MCF 10A (cell line): ENCODE results near the gene ADAM30. TPM values are rescaled to one million over a fixed set of nuclear protein-coding genes. Genes with fewer than 3 reads are reported as not detected.

Source experiments
- Bru-seq: library from RNA; stranded (reverse); fragments of 400-500 nt; gene quantifications from one replicate; lab custom pipeline; 2021; lab: Mats Ljungman, UMichigan
- BruChase-seq, 2 experiments: library from RNA; stranded (reverse); fragments of 400-500 nt; gene quantifications; one replicate each; lab custom pipeline; 2021; lab: Mats Ljungman, UMichigan
- BruUV-seq: library from RNA; stranded (reverse); fragments of 400-500 nt; replicated peaks from 2 replicates; lab custom pipeline; 2021; lab: Mats Ljungman, UMichigan
- CTCF ChIA-PET: fragments of 300-600 bp; sonication (Branson Sonifier 250); formaldehyde crosslinking; extraction: SDS; loops from one replicate; lab custom pipeline; 2021; ENCODE audit warnings: antibody characterized with exemption, inconsistent platforms; lab: Yijun Ruan, JAX
- POLR2A ChIA-PET: fragments of 300-600, 350-650 bp; sonication (Branson Sonifier 250); formaldehyde crosslinking; extraction: SDS; loops from one replicate; lab custom pipeline; 2020; ENCODE audit warnings: antibody characterized with exemption, inconsistent platforms; lab: Yijun Ruan, JAX
- DNase-seq: peaks from one replicate; pipeline ENCODE4 v3.0.0-alpha.2; 2018; ENCODE audit not compliant: unreplicated experiment
- H3K27ac Mint-ChIP-seq: one replicate; pipeline ENCODE4 v1.8.0; 2022; ENCODE audit warnings: mild to moderate bottlenecking, low read depth, mixed read lengths; ENCODE audit not compliant: unreplicated experiment
- H3K27me3 Mint-ChIP-seq: one replicate; pipeline ENCODE4 v1.8.0; 2022; ENCODE audit warnings: mixed read lengths; ENCODE audit not compliant: insufficient read depth, unreplicated experiment
- H3K36me3 Mint-ChIP-seq: one replicate; pipeline ENCODE4 v1.8.0; 2022; ENCODE audit warnings: mild to moderate bottlenecking, moderate library complexity, mixed read lengths; ENCODE audit not compliant: insufficient read depth, unreplicated experiment
- H3K4me1 Mint-ChIP-seq: one replicate; pipeline ENCODE4 v1.8.0; 2022; ENCODE audit warnings: mixed read lengths; ENCODE audit not compliant: insufficient read depth, unreplicated experiment
- H3K4me3 Mint-ChIP-seq: one replicate; pipeline ENCODE4 v1.8.0; 2022; ENCODE audit warnings: mild to moderate bottlenecking, moderate library complexity, mixed read lengths; ENCODE audit not compliant: unreplicated experiment
- H3K9me3 Mint-ChIP-seq: one replicate; pipeline ENCODE4 v1.8.0; 2022; ENCODE audit warnings: mixed read lengths; ENCODE audit not compliant: unreplicated experiment
- CTCF ChIP-seq: fragments of 200-600 bp; IDR thresholded peaks from one replicate; pipeline ENCODE4 v1.8.0; 2022; ENCODE audit warnings: antibody characterized with exemption, mild to moderate bottlenecking; ENCODE audit not compliant: unreplicated experiment
- intact Hi-C: fragments of 100-400 bp; cut with micrococcal nuclease; formaldehyde crosslinking; loops from 2 replicates; pipeline ENCODE4 v1.14.1; 2022
- long read RNA-seq: library from polyadenylated mRNA; stranded (forward); transcript quantifications from one replicate; pipeline ENCODE4 v2.0.0, GENCODE V29; 2022
- total RNA-seq: library from RNA; stranded (reverse); gene quantifications from 2 replicates; pipeline ENCODE4 v1.2.3, GENCODE V29; 2022

Gene ADAM30
- total RNA-seq (not detected in 2 replicates), Bru-seq, nascent RNA (not detected), BruChase-seq, experiment 1, labeled RNA remaining after a 6-hour chase (percentile 28 among the genes with signal in this experiment), BruChase-seq, experiment 2, labeled RNA remaining after a 2-hour chase (percentile 20 among the genes with signal in this experiment)
- long read RNA-seq: 0 reads

DNA sequence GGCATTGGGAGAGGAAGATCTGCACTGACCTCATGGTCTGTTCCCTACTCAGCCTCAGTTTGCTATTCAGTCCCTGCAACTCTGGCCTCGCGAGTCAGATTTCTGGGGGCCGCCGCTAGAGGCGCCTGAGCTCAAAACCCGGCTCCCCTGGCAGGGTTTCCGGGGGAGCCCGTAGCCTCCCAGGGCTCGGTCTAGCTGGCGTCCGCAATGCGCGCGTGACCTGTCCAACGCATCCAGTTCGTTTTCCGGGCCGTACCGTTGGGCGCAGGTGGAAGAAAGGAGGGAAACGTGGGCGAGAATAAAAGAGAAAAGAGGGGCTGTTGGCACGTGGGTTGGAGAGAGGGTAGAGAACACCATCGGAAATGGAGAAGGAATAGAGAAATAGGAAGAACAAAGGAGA is at the start of gene ADAM30:
TSS of gene ADAM30 (minus strand) at position 213 of the 400 bp plus-strand sequence. CDS start at position 34, 179 bp downstream.
- POLR2A ChIA-PET: no interaction called here

GRCh38 chr1:119943216-119943615 is 46.9 kb upstream of the ADAM30 start:
- H3K4me3 Mint-ChIP-seq: no peak overlapping the region
- H3K36me3 Mint-ChIP-seq: peaks cover 61% of the 10 kb centered on the region
- H3K27ac Mint-ChIP-seq: no peak overlapping the region
- POLR2A ChIA-PET: no interaction called here
- intact Hi-C loops: no loop called here
- H3K4me1 Mint-ChIP-seq: peaks cover 13% of the 10 kb centered on the region
- BruUV-seq: no TSS peak
- no peaks in the 10 kb centered on the region for H3K27me3 Mint-ChIP-seq
- H3K9me3 Mint-ChIP-seq: no peaks in the 10 kb centered on the region
- CTCF ChIA-PET: interaction anchor here (0.5 to 1.5 kb wide), 4 partner anchors 9 to 200 kb away, joined by 4 to 8 read pairs (median 6); no protein-coding TSS in a partner anchor
- no peak for TF ChIP-seq CTCF
- no peak for DNase-seq

More for the DNA sequence above, at the start of gene ADAM30:
- TF ChIP-seq CTCF: no peak
- Mint-ChIP-seq H3K9me3 (no peaks in the 10 kb centered on the region), H3K4me1 (peaks cover 7% of the 10 kb centered on the region), H3K36me3 (no peaks in the 10 kb centered on the region), H3K4me3 (no peak within 1 kb of the TSS), H3K27ac (no peak within 1 kb of the TSS), H3K27me3 (no peaks in the 10 kb centered on the region)
- CTCF ChIA-PET: interaction anchor here (2.5 to 2.6 kb wide), 2 partner anchors 10 to 52 kb away, joined by 6 to 11 read pairs; no protein-coding TSS in a partner anchor
- BruUV-seq: no TSS peak
- intact Hi-C loops: no loop called here
- DNase-seq: no peak

GRCh38 chr1:119941392-119941791 is 45.1 kb upstream of the ADAM30 start:
- POLR2A ChIA-PET: no interaction called here
- Mint-ChIP-seq H3K27me3 (no peaks in the 10 kb centered on the region), H3K36me3 (peaks cover 71% of the 10 kb centered on the region), H3K4me3 (no peak overlapping the region), H3K27ac (no peak overlapping the region), H3K4me1 (no peaks in the 10 kb centered on the region), H3K9me3 (no peaks in the 10 kb centered on the region)
- no TSS peak for BruUV-seq
- no peak for DNase-seq
- CTCF ChIA-PET: interaction anchor here (0.9 kb wide), 1 partner anchor 71 kb away, joined by 5 read pairs; no protein-coding TSS in a partner anchor
- no peak for TF ChIP-seq CTCF
- intact Hi-C loops: no loop called here

DNA sequence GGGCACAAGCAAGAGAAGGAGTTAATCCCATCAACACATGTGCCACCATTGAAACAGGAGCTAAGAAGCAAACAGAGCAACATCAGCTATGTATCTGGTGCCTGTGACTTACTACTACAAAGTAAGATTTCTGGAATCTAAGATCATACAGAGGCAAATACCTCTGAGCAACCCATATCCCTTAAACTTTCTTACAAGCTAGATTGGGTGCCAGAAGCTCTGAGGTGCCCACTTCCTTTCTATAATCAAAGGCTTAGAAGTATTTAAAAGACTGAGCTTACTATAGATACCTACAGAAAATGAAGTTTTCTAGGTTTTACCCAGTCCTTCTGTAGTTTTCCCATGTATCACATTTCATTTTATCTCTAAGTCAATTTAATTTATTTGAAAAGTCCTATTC is 44.4 kb upstream of the ADAM30 start:
- no peak for TF ChIP-seq CTCF
- no peak overlapping the region for H3K27ac Mint-ChIP-seq
- no peaks in the 10 kb centered on the region for H3K27me3 Mint-ChIP-seq
- intact Hi-C loops: no loop called here
- ChIA-PET CTCF (interaction anchor here (0.9 to 2.6 kb wide), 3 partner anchors 8 to 70 kb away, joined by 3 to 11 read pairs (median 5); no protein-coding TSS in a partner anchor), POLR2A (interaction anchor here (1.8 kb wide), 1 partner anchor 8 kb away, joined by 4 read pairs; no protein-coding TSS in a partner anchor)
- peaks cover 71% of the 10 kb centered on the region for H3K36me3 Mint-ChIP-seq
- DNase-seq: no peak
- BruUV-seq: no TSS peak
- no peaks in the 10 kb centered on the region for H3K9me3 Mint-ChIP-seq
- no peak overlapping the region for H3K4me3 Mint-ChIP-seq
- no peaks in the 10 kb centered on the region for H3K4me1 Mint-ChIP-seq
